ENCODE results near the gene TTLL11. TPM values are rescaled to one million over a fixed set of nuclear protein-coding genes. Genes with fewer than 3 reads are reported as not detected.

The TTLL11 gene
- total and polyA plus RNA-seq, 5 donors from 2014 or later = 2.0 to 6.1 (median 3.5) TPM

DNA sequence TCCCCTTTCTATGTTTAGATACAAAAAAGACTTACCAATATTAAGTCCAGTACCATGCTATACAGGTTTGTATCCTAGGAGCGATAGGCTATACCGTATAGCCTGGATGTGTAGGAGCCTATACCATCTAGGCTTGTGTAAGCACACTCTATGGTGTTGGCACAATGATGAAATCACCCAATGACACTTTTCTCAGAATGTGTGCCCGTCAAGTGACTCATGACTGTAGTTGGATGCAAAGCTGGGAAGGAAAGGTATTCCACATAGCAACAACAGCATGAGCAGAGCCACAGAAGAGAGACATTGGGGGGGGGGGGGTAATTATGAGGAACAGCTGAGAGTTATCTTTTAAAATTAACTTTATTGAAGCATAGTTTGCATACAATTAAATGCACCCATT is 63.2 kb downstream of the TTLL11 start:
- H3K27ac Mint-ChIP-seq = no peak overlapping the region
- Histone ChIP-seq H3K27ac (ENCODE audit: insufficient read depth, low read length, poor library complexity, severe bottlenecking) (no peak overlapping the region), H3K4me1 (ENCODE audit: control insufficient read depth, insufficient read depth, low read length, poor library complexity, severe bottlenecking) (no peaks in the 10 kb centered on the region), H3K9me3 (ENCODE audit: control insufficient read depth in 2 of 2, low read length in 2 of 2) (no peaks in the 10 kb centered on the region), H3K4me3 (ENCODE audit: low read depth, low read length) (no peak overlapping the region), H3K36me3 (ENCODE audit: control insufficient read depth, insufficient read depth, low read length) (peaks cover 3% of the 10 kb centered on the region), H3K27me3 (ENCODE audit: control insufficient read depth, insufficient read depth, low read length) (no peaks in the 10 kb centered on the region)
- DNase-seq (no peak), ATAC-seq (ENCODE audit: low read depth in 2 of 2) (no peak)
- peaks cover 0 to 6% (median 0%) of the 10 kb centered on the region in 7 donors for H3K9me3 Mint-ChIP-seq
- no peaks in the 10 kb centered on the region for H3K4me1 Mint-ChIP-seq
- H3K36me3 Mint-ChIP-seq = peaks cover 49% of the 10 kb centered on the region
- no peaks in the 10 kb centered on the region for H3K27me3 Mint-ChIP-seq
- H3K4me3 Mint-ChIP-seq = no peak overlapping the region

DNA sequence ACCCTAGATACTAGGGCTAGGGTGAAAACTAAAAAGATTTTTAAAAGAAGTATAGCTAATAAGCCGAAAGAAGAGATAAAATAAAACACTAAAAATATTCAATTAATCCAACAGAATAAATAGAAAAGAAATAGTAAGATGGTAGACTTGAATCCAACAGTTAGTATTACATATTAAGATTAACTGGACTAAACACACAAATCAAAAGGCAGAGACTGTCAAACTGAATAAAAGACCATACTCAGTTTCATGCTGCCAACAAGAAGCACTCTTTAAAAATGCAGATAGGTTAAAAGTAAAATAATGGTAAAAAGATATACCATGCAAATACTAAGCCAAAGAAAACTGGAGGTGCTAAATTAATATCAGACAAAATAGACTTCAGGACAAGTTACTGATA is 65.0 kb downstream of the TTLL11 start:
- Histone ChIP-seq H3K4me1 (ENCODE audit: control insufficient read depth, insufficient read depth, low read length, poor library complexity, severe bottlenecking) (no peaks in the 10 kb centered on the region), H3K27me3 (ENCODE audit: control insufficient read depth, insufficient read depth, low read length) (no peaks in the 10 kb centered on the region), H3K27ac (ENCODE audit: insufficient read depth, low read length, poor library complexity, severe bottlenecking) (no peak overlapping the region), H3K9me3 (ENCODE audit: control insufficient read depth in 2 of 2, low read length in 2 of 2) (no peaks in the 10 kb centered on the region), H3K4me3 (ENCODE audit: low read depth, low read length) (no peak overlapping the region), H3K36me3 (ENCODE audit: control insufficient read depth, insufficient read depth, low read length) (peaks cover 3% of the 10 kb centered on the region)
- no peak for DNase-seq
- H3K9me3 Mint-ChIP-seq = peaks cover 0 to 11% (median 0%) of the 10 kb centered on the region in 7 donors
- no peak overlapping the region for H3K4me3 Mint-ChIP-seq
- no peaks in the 10 kb centered on the region for H3K27me3 Mint-ChIP-seq
- ATAC-seq (ENCODE audit: low read depth in 2 of 2) = no peak
- H3K27ac Mint-ChIP-seq = no peak overlapping the region
- peaks cover 43% of the 10 kb centered on the region for H3K36me3 Mint-ChIP-seq
- H3K4me1 Mint-ChIP-seq = no peaks in the 10 kb centered on the region

DNA sequence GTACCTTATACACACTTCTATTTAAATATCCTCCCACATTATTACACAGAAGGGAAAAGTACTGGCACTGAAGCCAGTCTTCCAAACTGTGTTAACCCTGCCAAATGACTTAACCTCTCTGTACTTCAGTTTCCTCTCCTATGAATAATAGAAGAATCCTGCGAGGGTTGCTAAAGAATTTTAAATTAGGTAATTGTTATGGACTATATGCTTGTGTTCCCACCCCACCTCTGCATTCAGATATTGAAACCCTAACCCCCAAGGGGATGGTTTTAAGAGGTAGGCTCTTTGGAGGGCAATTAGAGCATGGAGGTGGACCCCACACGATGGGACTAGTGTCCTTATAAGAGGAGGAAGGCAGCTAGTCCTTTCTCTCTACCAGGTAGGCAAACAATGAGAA is 72.7 kb downstream of the TTLL11 start:
- DNase-seq (no peak), ATAC-seq (ENCODE audit: low read depth in 2 of 2) (no peak)
- Histone ChIP-seq H3K4me3 (ENCODE audit: low read depth, low read length) (no peak overlapping the region), H3K27me3 (ENCODE audit: control insufficient read depth, insufficient read depth, low read length) (no peaks in the 10 kb centered on the region), H3K9me3 (ENCODE audit: control insufficient read depth in 2 of 2, low read length in 2 of 2) (no peaks in the 10 kb centered on the region), H3K27ac (ENCODE audit: insufficient read depth, low read length, poor library complexity, severe bottlenecking) (no peak overlapping the region), H3K36me3 (ENCODE audit: control insufficient read depth, insufficient read depth, low read length) (no peaks in the 10 kb centered on the region), H3K4me1 (ENCODE audit: control insufficient read depth, insufficient read depth, low read length, poor library complexity, severe bottlenecking) (no peaks in the 10 kb centered on the region)
- Mint-ChIP-seq H3K27ac (no peak overlapping the region), H3K4me3 (no peak overlapping the region), H3K4me1 (no peaks in the 10 kb centered on the region), H3K36me3 (peaks cover 26% of the 10 kb centered on the region), H3K9me3 (peaks cover 0 to 5% (median 0%) of the 10 kb centered on the region in 7 donors), H3K27me3 (no peaks in the 10 kb centered on the region)

DNA sequence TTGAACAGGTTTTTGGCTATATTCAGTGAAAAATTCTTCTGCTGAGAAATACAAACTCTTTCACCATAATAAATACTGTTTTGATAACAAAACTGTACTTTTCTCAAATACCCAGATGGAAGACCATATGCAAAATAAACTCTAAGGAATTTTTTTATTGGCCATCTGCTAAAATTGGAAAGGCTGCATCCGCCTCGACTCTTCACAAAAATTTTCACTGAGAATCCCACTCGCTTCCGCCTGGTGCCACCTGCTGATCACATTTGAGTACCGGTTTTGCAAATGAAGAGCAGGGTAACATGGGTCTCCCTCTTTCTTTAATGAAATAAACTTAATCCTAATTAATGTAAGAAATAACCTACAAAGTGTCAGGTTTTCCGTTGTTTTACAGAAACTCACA is 76.4 kb downstream of the TTLL11 start:
- DNase-seq = no peak
- H3K27ac ChIP-seq (ENCODE audit: insufficient read depth, low read length, poor library complexity, severe bottlenecking) = no peak overlapping the region
- no peaks in the 10 kb centered on the region for H3K4me1 ChIP-seq (ENCODE audit: control insufficient read depth, insufficient read depth, low read length, poor library complexity, severe bottlenecking)
- H3K27ac Mint-ChIP-seq = no peak overlapping the region
- no peak overlapping the region for H3K4me3 ChIP-seq (ENCODE audit: low read depth, low read length)
- ATAC-seq (ENCODE audit: low read depth in 2 of 2) = no peak
- no peak overlapping the region for H3K4me3 Mint-ChIP-seq
- H3K27me3 Mint-ChIP-seq = no peaks in the 10 kb centered on the region
- no peaks in the 10 kb centered on the region for H3K9me3 ChIP-seq (ENCODE audit: control insufficient read depth in 2 of 2, low read length in 2 of 2)
- peaks cover 0 to 2% (median 0%) of the 10 kb centered on the region in 7 donors for H3K9me3 Mint-ChIP-seq
- H3K36me3 ChIP-seq (ENCODE audit: control insufficient read depth, insufficient read depth, low read length) = no peaks in the 10 kb centered on the region
- H3K36me3 Mint-ChIP-seq = peaks cover 21% of the 10 kb centered on the region
- no peaks in the 10 kb centered on the region for H3K27me3 ChIP-seq (ENCODE audit: control insufficient read depth, insufficient read depth, low read length)
- no peaks in the 10 kb centered on the region for H3K4me1 Mint-ChIP-seq

DNA sequence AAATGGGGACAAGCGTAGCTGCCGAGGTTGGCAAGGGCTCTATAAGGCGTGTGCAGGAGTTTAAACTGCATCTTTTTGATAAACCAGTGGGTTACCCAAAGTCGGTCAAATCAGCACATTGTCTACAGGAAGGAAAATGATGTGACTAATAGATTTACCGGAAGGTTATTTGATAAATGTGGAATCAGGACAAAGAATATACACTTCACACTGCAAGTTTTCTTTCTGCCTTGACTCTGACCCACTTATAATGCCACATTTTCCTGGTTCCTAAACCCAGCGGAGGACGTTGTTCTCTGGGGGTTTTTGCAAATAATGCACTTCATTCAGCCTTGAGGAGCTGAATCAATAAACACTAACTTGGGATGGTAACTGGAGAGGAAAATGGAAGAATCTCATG is 76.8 kb downstream of the TTLL11 start:
- Histone ChIP-seq H3K27ac (ENCODE audit: insufficient read depth, low read length, poor library complexity, severe bottlenecking) (no peak overlapping the region), H3K27me3 (ENCODE audit: control insufficient read depth, insufficient read depth, low read length) (no peaks in the 10 kb centered on the region), H3K9me3 (ENCODE audit: control insufficient read depth in 2 of 2, low read length in 2 of 2) (no peaks in the 10 kb centered on the region), H3K4me1 (ENCODE audit: control insufficient read depth, insufficient read depth, low read length, poor library complexity, severe bottlenecking) (no peaks in the 10 kb centered on the region), H3K4me3 (ENCODE audit: low read depth, low read length) (no peak overlapping the region), H3K36me3 (ENCODE audit: control insufficient read depth, insufficient read depth, low read length) (no peaks in the 10 kb centered on the region)
- Mint-ChIP-seq H3K4me3 (no peak overlapping the region), H3K9me3 (peaks cover 0 to 2% (median 0%) of the 10 kb centered on the region in 7 donors), H3K4me1 (no peaks in the 10 kb centered on the region), H3K27ac (no peak overlapping the region), H3K36me3 (peaks cover 17% of the 10 kb centered on the region), H3K27me3 (no peaks in the 10 kb centered on the region)
- ATAC-seq (ENCODE audit: low read depth in 2 of 2) (no peak), DNase-seq (no peak)

DNA sequence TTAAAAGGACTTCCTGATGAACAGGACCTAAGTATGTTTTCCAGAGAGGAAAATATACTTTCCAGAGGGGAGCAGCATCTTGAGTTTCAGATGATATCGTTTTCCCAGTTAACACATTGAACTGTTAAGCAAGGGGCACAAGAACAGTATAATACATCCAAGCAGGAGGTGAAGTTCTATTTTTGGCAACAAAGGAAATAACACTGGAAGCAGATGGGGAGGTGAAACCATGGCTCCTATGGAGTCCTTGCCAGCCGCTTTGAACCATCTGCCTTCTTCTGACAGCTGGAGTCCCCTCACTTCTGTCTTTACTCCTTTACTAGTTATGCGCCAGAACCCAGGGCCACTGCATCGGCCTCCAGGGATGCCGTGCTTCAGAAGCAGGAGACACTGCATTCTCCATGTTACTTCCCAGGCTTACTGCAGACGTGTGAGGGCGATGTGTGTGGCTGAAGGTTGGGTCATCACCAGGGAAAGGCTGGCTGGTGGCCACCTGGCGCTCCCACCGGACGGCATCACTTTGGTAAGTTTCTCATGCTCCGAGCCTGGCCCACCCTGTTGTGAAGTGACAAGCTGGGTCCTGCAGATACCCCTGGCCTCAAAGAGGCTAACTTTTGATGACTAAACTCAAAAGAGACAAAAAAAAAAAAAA is 77.8 kb downstream of the TTLL11 start:
- Mint-ChIP-seq H3K9me3 (peaks cover 0 to 2% (median 0%) of the 10 kb centered on the region in 7 donors), H3K4me1 (no peaks in the 10 kb centered on the region), H3K27me3 (no peaks in the 10 kb centered on the region), H3K36me3 (peaks cover 16% of the 10 kb centered on the region), H3K27ac (no peak overlapping the region), H3K4me3 (no peak overlapping the region)
- DNase-seq (no peak), ATAC-seq (ENCODE audit: low read depth in 2 of 2) (no peak)
- H3K36me3 ChIP-seq (ENCODE audit: control insufficient read depth, insufficient read depth, low read length) = no peaks in the 10 kb centered on the region
- no peak overlapping the region for H3K27ac ChIP-seq (ENCODE audit: insufficient read depth, low read length, poor library complexity, severe bottlenecking)
- no peaks in the 10 kb centered on the region for H3K27me3 ChIP-seq (ENCODE audit: control insufficient read depth, insufficient read depth, low read length)
- no peak overlapping the region for H3K4me3 ChIP-seq (ENCODE audit: low read depth, low read length)
- no peaks in the 10 kb centered on the region for H3K9me3 ChIP-seq (ENCODE audit: control insufficient read depth in 2 of 2, low read length in 2 of 2)
- H3K4me1 ChIP-seq (ENCODE audit: control insufficient read depth, insufficient read depth, low read length, poor library complexity, severe bottlenecking) = no peaks in the 10 kb centered on the region

DNA sequence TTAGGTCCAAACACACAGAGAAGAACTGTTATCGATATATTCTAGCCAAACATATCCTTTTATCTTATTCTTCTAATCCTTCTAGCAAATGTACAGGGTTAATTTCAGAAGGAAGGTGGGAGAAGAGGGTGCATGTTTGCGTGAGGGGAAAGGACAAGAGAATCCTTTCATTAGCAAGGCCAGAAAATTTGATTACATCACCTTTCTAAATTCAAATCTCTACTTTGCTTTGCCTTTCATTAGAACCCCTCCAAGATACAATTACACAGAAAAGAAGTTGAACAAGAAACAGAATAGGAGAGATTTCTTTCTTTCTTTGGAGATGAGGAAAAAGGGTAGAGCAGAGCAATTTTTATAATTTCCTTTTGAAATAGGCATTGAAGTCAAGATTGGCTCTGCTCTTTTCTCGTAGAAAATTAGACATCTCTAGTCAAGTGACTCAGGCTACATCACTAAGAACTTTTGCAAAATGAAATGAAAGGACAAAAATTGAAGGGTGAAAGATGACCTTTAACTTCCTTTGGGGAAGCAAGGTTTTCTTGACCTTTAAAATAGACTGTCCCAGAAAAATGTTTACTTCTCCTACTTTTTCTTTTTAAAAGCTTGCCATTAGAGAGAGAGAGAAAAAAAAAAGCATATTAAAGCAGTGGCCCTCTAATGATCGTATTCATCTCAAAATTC is 81.2 kb downstream of the TTLL11 start:
- Mint-ChIP-seq H3K4me1 (no peaks in the 10 kb centered on the region), H3K27ac (no peak overlapping the region)

DNA sequence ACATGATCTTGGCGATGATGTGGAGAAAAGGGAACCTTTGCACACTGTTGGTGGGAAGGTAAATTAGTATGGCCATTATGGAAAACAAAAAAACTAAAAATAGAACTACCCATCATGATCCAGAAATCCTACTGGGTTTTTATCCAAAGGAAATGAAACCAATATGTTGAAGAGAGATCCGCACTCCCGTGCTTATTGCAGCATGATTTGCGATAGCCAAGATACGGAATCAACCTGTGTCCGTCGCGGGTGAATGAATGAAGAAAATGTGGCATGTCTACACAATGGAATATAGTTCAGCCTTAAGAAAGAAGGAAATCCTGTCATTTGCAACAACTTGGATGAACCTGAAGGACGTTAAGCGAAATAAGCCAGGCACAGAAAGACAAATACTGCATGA is 84.5 kb downstream of the TTLL11 start:
- Histone ChIP-seq H3K4me3 (ENCODE audit: low read depth, low read length) (no peak overlapping the region), H3K4me1 (ENCODE audit: control insufficient read depth, insufficient read depth, low read length, poor library complexity, severe bottlenecking) (no peaks in the 10 kb centered on the region), H3K27ac (ENCODE audit: insufficient read depth, low read length, poor library complexity, severe bottlenecking) (no peak overlapping the region), H3K9me3 (ENCODE audit: control insufficient read depth in 2 of 2, low read length in 2 of 2) (no peaks in the 10 kb centered on the region), H3K27me3 (ENCODE audit: control insufficient read depth, insufficient read depth, low read length) (no peaks in the 10 kb centered on the region), H3K36me3 (ENCODE audit: control insufficient read depth, insufficient read depth, low read length) (no peaks in the 10 kb centered on the region)
- Mint-ChIP-seq H3K36me3 (no peaks in the 10 kb centered on the region), H3K9me3 (no peaks in the 10 kb centered on the region), H3K4me1 (no peaks in the 10 kb centered on the region), H3K4me3 (no peak overlapping the region), H3K27me3 (no peaks in the 10 kb centered on the region), H3K27ac (no peak overlapping the region)
- ATAC-seq (ENCODE audit: low read depth in 2 of 2) = no peak
- no peak for DNase-seq

More for the DNA sequence above, 81.2 kb downstream of the TTLL11 start:
- no peak overlapping the region for H3K27ac ChIP-seq (ENCODE audit: insufficient read depth, low read length, poor library complexity, severe bottlenecking)
- no peak for DNase-seq
- Mint-ChIP-seq H3K36me3 (peaks cover 7% of the 10 kb centered on the region), H3K9me3 (peaks cover 0 to 2% (median 0%) of the 10 kb centered on the region in 7 donors), H3K4me3 (no peak overlapping the region), H3K27me3 (no peaks in the 10 kb centered on the region)
- H3K4me1 ChIP-seq (ENCODE audit: control insufficient read depth, insufficient read depth, low read length, poor library complexity, severe bottlenecking) = no peaks in the 10 kb centered on the region
- H3K9me3 ChIP-seq (ENCODE audit: control insufficient read depth in 2 of 2, low read length in 2 of 2) = no peaks in the 10 kb centered on the region
- no peak overlapping the region for H3K4me3 ChIP-seq (ENCODE audit: low read depth, low read length)
- H3K36me3 ChIP-seq (ENCODE audit: control insufficient read depth, insufficient read depth, low read length) = no peaks in the 10 kb centered on the region
- no peak for ATAC-seq (ENCODE audit: low read depth in 2 of 2)
- no peaks in the 10 kb centered on the region for H3K27me3 ChIP-seq (ENCODE audit: control insufficient read depth, insufficient read depth, low read length)

All from CD4-positive, CD25-positive, alpha-beta regulatory T cell (primary cell).